ENCODE results near the gene NDUFC1. TPM values are rescaled to one million over a fixed set of nuclear protein-coding genes. Genes with fewer than 3 reads are reported as not detected.
"Not testable (repeated sequence)": the region's sequence is repeated elsewhere in the genome, so short reads cannot be mapped to it uniquely, and the experiment has no call there.

NDUFC1 gene
- total RNA-seq: 38.8 and 52.8 TPM in 2 replicates

GRCh38 chr4:139301821-139302611 is at the start of gene NDUFC1:
Gene NDUFC1, minus strand, starts transcription at chr4:139302477. Its CDS starts 6,679 bp downstream, at chr4:139295798.
- DNase-seq (ENCODE audit: low read depth in 2 of 2): peak in 1 of 2 donors; percentile 60

GRCh38 chr4:139337612-139338011 is 35.3 kb upstream of the NDUFC1 start:
- DNase-seq (ENCODE audit: low read depth in 2 of 2): no peak

- DNase-seq (ENCODE audit: low read depth in 2 of 2): no peak
Observed at GRCh38 chr4:139333046-139333445, 30.8 kb upstream of the NDUFC1 start.

GRCh38 chr4:139331185-139331584 is 28.9 kb upstream of the NDUFC1 start:
- DNase-seq (ENCODE audit: low read depth in 2 of 2): no peak

GRCh38 chr4:139330283-139330682 is 28.0 kb upstream of the NDUFC1 start:
- no peak for DNase-seq (ENCODE audit: low read depth in 2 of 2)

GRCh38 chr4:139329665-139330200 is 27.5 kb upstream of the NDUFC1 start:
- no peak for DNase-seq (ENCODE audit: low read depth in 2 of 2)

- no peak for DNase-seq (ENCODE audit: low read depth in 2 of 2)
Observed at GRCh38 chr4:139324620-139325019, 22.3 kb upstream of the NDUFC1 start.

- DNase-seq (ENCODE audit: low read depth in 2 of 2): not testable (repeated sequence)
Observed at GRCh38 chr4:139322541-139322940, 20.3 kb upstream of the NDUFC1 start.

GRCh38 chr4:139322070-139322469 is 19.8 kb upstream of the NDUFC1 start:
- DNase-seq (ENCODE audit: low read depth in 2 of 2): not testable (repeated sequence)

- DNase-seq (ENCODE audit: low read depth in 2 of 2): no peak
Observed at GRCh38 chr4:139319571-139319970, 17.3 kb upstream of the NDUFC1 start.

- no peak for DNase-seq (ENCODE audit: low read depth in 2 of 2)
Observed at GRCh38 chr4:139317635-139318034, 15.4 kb upstream of the NDUFC1 start.

GRCh38 chr4:139316733-139317132 is 14.5 kb upstream of the NDUFC1 start:
- no peak for DNase-seq (ENCODE audit: low read depth in 2 of 2)

- no peak for DNase-seq (ENCODE audit: low read depth in 2 of 2)
Observed at GRCh38 chr4:139315221-139315675, 13.0 kb upstream of the NDUFC1 start.

GRCh38 chr4:139314047-139314800 is 11.9 kb upstream of the NDUFC1 start:
- DNase-seq (ENCODE audit: low read depth in 2 of 2): no peak

GRCh38 chr4:139313414-139313813 is 11.1 kb upstream of the NDUFC1 start:
- not testable (repeated sequence) for DNase-seq (ENCODE audit: low read depth in 2 of 2)

GRCh38 chr4:139312552-139313332 is 10.5 kb upstream of the NDUFC1 start:
- DNase-seq (ENCODE audit: low read depth in 2 of 2): no peak

- DNase-seq (ENCODE audit: low read depth in 2 of 2): no peak
Observed at GRCh38 chr4:139311909-139312308, 9.6 kb upstream of the NDUFC1 start.

GRCh38 chr4:139304920-139305319 is 2.6 kb upstream of the NDUFC1 start:
- DNase-seq (ENCODE audit: low read depth in 2 of 2): no peak

GRCh38 chr4:139301113-139301820 is 1.0 kb downstream of the NDUFC1 start, which contains the start of gene NAA15:
Gene NAA15, plus strand, starts transcription at chr4:139301505. Its CDS starts 273 bp downstream, at chr4:139301778.
- peak; percentile 96 to 99 for DNase-seq (ENCODE audit: low read depth in 2 of 2)

- DNase-seq (ENCODE audit: low read depth in 2 of 2): peak in 1 of 2 donors; percentile 68
Observed at GRCh38 chr4:139300431-139301112, 1.7 kb downstream of the NDUFC1 start.

Data from dermis microvascular lymphatic vessel endothelial cell (primary cell).